Parathyroid adenoma (tissue), 2 donors: ENCODE data around the gene TANK.

Experiments used
- H2AFZ ChIP-seq: fragments of 300-600 bp; sonication (generic); one replicate; pipeline ENCODE4 v1.7.0; 2017; ENCODE audit warnings: antibody characterized with exemption, mild to moderate bottlenecking
- H3K27ac ChIP-seq: fragments of 300-600 bp; sonication (generic); one replicate; pipeline ENCODE4 v1.7.0; 2017
- H3K27me3 ChIP-seq: fragments of 300-600 bp; sonication (generic); one replicate; pipeline ENCODE4 v1.7.0; 2017; ENCODE audit warnings: low read length; ENCODE audit not compliant: control insufficient read depth, insufficient read depth
- H3K36me3 ChIP-seq: fragments of 300-600 bp; sonication (generic); one replicate; pipeline ENCODE4 v1.7.0; 2017; ENCODE audit warnings: low read length; ENCODE audit not compliant: control insufficient read depth, insufficient read depth
- H3K4me1 ChIP-seq: fragments of 300-600 bp; sonication (generic); one replicate; pipeline ENCODE4 v1.7.0; 2017; ENCODE audit warnings: control low read depth
- H3K4me2 ChIP-seq: fragments of 300-600 bp; sonication (generic); one replicate; pipeline ENCODE4 v1.7.0; 2017; ENCODE audit warnings: low read length
- H3K4me3 ChIP-seq: fragments of 300-600 bp; sonication (generic); one replicate; pipeline ENCODE4 v1.7.0; 2017; ENCODE audit warnings: low read depth, low read length
- H3K79me2 ChIP-seq: fragments of 300-600 bp; sonication (generic); one replicate; pipeline ENCODE4 v1.7.0; 2017; ENCODE audit warnings: control low read depth
- H3K9ac ChIP-seq: fragments of 300-600 bp; sonication (generic); one replicate; pipeline ENCODE4 v1.7.0; 2017; ENCODE audit warnings: mild to moderate bottlenecking
- H3K9me3 ChIP-seq: fragments of 300-600 bp; sonication (generic); one replicate; pipeline ENCODE4 v1.7.0; 2017; ENCODE audit warnings: low read length; ENCODE audit not compliant: control insufficient read depth
- CTCF ChIP-seq: fragments of 300-600 bp; sonication (generic); IDR thresholded peaks from one replicate; pipeline ENCODE4 v1.7.0; 2017; ENCODE audit warnings: antibody characterized with exemption, mild to moderate bottlenecking
- donor health status: primary hyperparathyroidism.

TANK gene

GRCh38 chr2:161283926-161284325, 123.7 kb downstream of the TANK start:
- H3K4me2 ChIP-seq: no peak overlapping the region
- H3K9ac ChIP-seq: no peak overlapping the region

More at GRCh38 chr2:161283926-161284325, 123.7 kb downstream of the TANK start:
- H3K27ac ChIP-seq: no peak overlapping the region
- no peaks in the 10 kb centered on the region for H3K79me2 ChIP-seq
- H2AFZ ChIP-seq: no peak overlapping the region
- no peaks in the 10 kb centered on the region for H3K9me3 ChIP-seq
- H3K4me1 ChIP-seq: no peaks in the 10 kb centered on the region
- H3K36me3 ChIP-seq: no peaks in the 10 kb centered on the region
- H3K27me3 ChIP-seq: no peaks in the 10 kb centered on the region
- no peak for TF ChIP-seq CTCF
- no peak overlapping the region for H3K4me3 ChIP-seq
